KBM-7 (cell line): ENCODE results near the gene DST.

Source experiments
- DNase-seq: peaks from one replicate; pipeline ENCODE4 v3.0.0-alpha.2; 2015
- in situ Hi-C: fragments of 300-500 bp; cut with MboI; formaldehyde crosslinking; loops from 2 replicates; pipeline ENCODE4 v1.14.3; 2020; ENCODE audit warnings: low sequenced_read_pairs, low pct_unique_long_range_greater_than_20kb, mixed read lengths

The DST gene

DNA sequence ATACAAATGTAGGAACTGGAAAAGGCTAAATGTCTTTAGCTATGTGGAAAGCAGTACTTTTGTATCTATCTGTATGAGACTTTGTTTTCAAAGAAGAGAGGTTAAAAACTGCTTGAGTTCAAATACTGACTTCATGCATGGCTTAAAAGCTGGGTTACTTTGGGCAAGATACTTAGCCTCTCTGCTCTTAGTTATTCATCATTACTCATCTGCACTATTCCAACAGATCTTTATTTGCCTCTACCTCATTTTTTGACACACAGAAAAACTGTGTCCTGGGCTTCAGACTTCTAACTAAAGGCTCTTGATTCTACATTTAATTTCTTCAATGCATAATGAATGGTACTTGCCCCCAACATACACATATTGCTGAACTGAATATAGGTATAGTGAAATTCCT lies 114.8 kb downstream of the DST start:
- in situ Hi-C loops, result no loop called here
- no peak for DNase-seq

DNA sequence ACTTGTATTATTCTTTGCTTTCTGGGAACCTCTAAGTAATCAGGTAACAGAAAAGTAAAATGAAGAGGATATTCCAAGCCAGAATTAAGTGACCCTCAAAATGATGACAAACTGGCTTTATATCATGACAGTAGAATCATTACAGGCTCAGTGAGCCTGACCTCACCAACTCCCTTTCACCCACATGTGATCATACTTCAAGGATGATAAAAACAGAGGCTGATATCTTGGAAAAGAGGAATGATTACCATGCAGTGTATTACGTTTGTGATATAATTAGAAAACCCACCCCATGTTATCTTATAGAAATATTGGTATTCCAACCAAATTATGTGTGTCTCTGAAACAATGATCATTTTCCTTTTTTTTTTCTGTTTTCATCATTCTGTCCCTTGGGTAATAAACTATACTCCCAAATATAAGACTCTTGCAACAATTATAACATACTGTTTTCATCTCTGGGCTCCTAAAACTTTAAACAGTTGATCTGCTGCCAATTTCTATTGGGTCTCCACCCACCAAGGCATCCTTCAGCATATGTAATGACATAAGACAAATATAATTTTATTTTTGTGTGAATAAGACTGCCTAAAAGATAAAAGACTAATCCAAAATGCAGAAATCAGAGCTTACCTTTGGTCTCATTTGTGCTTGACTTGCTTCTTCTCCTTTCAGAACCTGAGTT lies 115.7 kb downstream of the DST start:
- DNase-seq, result no peak
- in situ Hi-C loops, result no loop called here

DNA sequence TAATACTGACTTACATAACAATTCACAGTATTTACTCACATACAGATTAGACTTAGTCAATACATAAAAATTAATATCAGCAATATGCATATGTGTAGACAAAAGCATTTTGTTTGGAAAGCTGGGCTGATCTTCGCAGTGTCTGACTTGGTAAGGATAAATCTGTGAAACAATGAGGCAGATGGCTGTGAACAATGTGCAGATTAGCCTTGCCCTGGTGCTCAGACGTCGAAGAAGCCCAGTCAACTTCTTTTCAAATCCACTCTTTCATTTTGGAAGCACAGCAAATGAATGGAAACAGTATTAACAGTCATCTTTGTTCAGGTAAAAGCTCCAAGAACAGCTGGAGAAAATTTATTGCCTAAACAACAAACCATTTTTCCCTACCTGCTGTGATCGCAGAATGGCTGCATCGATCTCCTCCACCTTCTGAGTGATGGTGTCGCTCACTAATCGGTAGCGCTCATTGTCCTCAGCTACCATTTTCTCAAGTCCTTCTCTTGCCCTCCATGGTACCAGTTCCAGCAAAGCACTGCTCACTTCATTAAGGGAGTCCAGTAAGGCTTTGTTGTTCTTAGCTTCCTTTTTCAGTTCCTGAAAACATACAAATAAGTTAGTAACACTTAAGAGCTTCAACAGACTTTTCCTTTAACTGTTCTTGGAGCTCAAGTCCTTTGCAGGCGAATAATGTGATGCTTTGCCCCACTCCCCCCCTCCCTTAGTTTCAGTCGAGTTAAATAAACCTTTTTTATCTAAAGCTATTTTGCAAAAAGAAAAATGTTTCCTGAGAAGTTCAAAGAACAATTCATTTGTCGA lies 116.5 kb downstream of the DST start:
- DNase-seq, result no peak
- in situ Hi-C loops, result no loop called here

DNA sequence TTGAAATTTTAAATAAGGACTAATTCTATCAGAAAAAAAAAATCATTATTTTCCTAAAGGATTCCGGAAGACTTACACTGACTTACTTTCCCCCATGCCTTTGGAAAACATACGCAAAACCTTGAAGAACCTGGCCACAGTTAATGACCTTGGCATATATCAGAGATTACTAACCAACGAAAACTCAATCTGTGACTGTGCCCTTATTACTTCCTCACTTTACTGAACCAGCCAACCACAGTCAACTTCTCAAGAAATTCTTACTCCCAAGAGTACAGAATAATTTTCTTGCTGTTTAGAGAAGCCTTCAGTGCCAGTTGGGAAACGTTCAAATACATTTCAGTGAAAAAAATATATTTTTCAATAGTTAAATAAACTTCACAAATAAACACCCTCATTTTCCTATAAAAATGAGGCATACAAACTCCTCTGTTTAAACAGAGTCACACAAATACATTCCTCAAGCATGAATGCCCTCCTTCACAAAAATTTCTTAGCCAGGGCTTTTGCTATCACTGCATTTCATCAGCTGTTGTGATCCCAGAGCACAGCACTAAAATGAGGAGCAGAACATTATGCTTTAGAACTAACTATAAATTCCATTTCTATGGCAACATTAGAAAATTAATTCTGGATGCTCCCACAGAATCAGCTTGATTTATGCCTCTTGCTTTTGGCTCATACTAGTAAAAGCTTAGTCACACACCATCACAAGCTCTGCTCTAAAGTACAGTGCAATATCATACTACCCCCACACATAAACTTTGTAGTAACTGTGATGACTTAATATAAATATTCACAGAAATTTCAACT lies 117.6 kb downstream of the DST start:
- DNase-seq, result no peak
- in situ Hi-C loops, result no loop called here

DNA sequence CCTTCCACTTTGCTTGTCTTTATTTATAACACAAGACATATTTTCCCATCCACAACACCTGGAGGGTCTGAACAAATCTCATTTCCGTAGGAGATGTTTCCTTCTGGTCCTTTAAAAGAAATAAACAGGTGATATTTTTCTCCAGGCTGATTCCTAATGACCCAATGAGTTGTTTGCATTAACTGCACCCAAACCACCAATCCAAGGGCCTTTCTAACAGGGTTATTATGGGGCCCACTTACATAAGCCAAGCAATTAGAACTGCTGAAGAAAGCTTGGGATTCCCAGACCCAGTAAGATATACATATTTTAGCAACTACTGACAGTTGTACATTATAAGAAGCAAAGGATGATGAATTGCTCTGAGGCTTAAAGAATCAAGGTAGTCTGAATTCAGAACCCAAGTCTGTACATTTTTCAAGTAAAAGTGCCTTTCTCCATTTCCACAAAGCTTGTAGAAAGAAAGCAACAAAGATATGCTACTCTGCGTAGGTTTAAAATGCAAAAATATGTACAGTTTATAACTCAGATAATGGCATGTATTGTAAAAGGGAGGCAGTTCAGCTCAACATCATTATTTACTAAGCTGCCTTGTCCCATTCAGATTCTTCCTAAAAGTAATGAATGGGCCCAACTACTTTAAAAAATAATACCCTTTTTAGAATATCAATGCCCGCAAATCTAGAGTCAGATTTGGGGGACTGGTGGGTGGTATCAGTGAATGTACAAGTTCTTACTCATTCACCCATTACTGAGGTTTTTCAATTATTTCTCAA lies 120.0 kb downstream of the DST start:
- DNase-seq, result no peak
- in situ Hi-C loops, result no loop called here

DNA sequence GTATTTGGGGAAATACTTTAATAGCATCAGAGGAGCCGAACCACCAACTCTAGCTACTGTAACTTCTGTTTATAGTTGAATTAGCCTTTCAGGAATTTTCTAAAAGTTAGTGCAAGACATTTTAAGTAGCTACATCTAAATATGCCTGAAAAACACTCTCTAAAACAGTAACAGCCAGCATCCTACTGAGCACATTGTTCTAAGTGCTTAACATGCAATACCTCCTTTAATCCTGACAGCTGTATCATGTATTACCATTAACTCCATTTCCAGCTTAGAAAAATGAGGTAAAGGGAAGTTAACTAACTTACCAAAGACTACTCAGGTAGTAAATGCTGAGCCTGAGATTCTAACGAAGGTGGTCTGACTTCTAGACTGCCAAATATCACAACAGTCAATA lies 120.7 kb downstream of the DST start:
- DNase-seq, result no peak
- in situ Hi-C loops, result no loop called here

DNA sequence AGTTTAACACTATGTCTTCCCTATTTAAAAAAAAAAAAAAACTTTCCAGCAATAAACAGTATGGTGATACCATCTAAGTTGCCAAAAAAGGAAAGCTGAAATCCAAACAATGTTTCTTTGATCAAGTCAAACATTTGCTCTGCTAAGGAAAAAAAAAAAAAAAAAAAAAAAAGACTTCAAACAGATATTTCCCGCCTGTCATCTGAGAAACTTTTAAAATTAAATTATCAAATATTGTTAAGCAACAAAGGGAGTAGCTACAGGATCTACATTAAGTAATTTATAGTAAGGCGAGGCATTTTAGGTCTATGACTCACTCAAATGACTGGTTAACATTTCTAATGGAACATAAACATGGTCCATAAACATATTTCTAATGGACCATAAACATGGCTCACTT lies 121.2 kb downstream of the DST start:
- in situ Hi-C loops, result no loop called here
- DNase-seq, result no peak

DNA sequence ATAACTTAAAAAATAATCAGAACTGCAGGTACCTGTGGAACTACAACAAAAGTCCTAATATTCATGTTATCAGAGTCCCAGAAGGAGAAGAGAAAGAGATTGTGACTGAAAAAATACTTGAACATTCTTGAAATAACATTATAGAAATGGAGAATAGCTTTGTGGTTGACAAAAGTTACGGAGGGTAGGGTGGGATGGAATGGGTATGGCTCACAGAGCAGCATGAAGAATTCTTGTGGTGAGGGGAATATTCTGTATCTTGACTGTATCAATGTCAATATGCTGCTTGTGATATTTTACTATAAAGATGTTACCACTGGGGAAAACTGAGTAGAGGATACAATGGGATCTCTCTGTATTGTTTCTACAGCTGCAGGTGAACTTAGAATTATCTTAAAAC lies 122.5 kb downstream of the DST start:
- DNase-seq, result no peak
- in situ Hi-C loops, result no loop called here

DNA sequence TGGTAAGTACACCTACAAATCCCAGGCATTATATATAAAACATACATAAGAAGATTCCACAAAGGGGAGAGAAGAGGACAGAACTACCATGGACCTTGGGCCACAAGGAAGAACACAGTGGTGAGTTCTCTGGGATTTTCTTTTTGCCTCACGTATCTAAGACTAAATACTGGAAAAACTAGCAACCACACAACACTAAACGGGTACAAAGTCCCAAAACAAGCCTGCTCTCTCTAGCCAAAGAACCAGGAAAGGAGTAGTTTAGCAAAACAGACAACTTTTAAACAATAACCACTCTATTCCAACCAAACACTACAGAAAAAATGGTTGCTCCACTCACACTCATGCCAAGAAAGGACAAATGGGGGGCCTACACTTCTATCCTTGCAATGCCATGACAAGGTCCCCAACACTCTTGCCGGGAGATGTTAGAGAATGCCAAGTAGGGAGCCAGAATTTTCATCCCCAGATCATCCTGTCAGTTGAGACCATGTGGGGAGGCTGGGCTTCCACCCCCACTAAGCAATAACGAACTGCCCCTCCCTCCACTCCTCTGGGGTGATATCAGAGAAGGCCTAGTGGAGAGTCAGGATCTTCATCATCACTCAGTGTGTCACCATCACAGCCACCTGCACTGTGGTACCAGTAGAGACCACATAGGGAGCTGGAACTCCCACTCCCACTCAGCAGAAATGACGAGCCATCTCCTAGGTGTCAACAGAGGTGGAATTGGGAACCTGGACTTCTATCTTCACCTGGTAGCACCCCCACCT lies 123.5 kb downstream of the DST start:
- no peak for DNase-seq
- in situ Hi-C loops, result no loop called here

DNA sequence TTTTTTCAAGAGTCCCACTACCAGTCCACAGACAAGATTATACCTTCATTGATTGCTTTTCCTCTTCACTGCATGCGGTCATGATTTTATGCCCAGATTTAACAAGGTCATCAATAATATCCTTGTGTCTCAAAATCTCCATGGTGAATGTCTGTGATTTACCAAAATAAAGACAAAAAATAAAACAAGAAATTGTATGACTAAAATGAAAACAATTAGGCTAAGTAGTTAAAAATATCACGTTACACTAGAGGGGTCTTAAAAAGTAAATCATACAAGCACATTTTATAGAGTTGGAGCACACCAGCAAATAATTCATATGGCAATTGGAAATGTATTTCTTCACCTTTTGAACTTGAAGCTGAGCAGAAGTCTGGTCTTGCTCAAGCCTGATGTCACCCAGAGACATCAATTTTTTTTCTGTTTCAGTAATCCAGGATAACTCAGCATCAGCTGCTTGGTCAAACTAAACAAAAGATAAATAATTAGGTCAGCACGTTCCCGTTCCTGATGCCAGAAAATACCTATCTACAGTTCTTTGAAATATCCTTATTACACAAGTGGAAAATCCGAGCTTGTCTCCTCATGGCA lies 125.4 kb downstream of the DST start:
- in situ Hi-C loops, result no loop called here
- no peak for DNase-seq

DNA sequence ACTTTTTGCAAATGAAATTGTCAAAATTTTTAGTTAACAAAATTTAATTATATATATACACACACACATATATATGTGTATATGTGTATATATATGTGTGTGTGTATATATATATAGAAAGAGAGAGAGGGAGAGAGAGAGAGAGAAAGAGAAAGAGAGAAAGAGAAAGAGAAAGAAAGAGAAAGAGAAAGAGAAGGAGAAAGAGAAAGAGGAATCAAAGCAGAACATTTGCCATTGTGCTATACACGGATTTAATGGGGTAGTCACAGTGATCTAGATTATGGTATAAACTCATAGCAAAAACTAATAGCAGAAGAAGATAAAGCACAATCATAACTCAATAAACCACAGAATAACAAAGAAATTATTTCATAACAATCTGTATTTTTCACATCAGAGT lies 126.7 kb downstream of the DST start:
- in situ Hi-C loops, result no loop called here

DNA sequence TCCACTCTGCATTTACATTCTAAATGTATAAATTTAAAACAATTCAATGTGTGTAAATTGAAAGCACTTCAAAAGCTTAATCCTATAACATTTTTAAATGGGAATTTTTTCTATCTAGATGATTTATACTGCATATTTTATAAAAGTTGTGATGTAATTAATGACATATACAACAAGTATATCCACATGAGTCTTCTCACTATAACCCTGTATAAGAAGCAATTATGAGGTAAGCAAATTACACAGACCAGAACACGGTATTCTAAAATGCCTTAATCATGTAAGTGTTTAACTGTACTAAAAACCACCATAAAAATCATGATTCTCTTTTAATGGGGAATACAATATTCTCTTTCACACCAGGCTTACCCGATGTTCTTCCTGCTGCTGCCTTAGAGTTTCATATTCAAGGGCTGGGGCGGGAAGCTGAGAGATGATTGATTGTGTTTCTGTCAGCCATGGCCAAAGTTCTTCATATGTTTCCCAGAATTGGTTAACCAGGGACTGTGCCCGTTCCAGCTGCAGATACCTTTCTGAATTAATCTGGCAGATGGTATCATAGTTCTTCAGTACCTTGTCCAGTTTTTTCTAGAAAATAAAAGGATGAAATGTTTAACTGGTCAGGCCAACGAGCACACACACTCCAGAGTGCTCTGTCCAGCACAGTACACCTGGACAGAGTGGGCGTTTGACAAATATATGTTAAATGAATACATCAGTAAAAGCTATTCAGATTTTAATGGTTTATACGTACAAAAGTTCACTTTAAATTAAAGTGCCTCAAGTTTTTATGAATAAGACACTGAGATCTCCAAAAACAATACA lies 127.4 kb downstream of the DST start:
- no peak for DNase-seq
- in situ Hi-C loops, result no loop called here

More for the DNA sequence above, 126.7 kb downstream of the DST start:
- DNase-seq, result no peak

DNA sequence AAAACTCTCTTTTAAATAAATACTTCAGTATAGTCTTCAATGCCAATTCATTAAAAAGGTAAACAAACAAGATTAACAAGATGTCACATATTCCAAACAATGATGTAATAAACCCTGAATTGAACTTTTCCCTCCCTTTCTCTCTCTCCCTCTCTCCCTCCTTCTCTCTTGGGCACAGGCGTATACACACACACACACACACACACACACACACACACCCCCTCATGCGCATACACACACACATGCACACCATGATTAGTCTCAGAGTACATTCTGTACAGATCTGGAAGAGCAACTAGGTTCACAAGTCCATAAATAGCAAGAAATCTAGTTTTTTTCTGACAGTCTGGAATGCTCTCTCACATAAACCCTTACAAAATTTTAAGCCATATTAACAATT lies 128.3 kb downstream of the DST start:
- DNase-seq, result no peak
- in situ Hi-C loops, result no loop called here

DNA sequence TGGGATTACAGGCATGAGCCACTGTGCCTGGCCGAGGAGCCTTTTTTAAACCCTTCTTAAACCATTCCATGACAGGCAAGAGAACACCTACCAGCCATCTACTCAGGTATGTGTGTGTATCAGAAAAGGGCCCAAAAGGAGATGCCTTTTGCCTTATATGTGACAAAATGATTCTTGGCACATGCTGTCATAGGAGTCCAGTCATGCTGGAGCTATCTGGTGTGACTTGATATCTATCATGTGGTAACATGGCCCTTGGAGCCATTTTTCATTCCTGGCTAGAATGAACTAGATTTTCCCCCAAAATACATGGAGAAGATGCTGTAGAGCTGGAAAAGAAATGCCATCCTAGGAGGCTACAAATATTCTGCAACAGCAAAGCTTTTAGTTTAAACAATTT lies 129.1 kb downstream of the DST start:
- in situ Hi-C loops, result no loop called here
- no peak for DNase-seq

DNA sequence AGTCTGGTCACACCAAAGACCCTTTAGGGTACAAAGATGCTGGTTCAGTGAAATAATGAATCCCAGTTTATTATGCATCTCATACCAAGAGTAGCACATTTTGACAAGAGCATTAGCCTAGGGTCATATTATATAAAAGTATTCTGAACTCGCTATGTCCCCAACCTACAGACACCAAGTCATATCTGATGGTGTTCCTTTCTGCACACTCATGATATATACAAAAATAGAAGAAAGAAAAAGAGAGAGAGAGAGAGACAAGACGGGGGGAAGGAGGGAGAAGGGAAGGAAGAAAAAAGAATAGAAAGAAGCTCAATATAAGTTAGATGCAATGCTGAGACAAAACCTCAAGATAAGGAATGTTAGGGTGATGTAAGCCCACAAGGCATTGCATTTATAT lies 131.1 kb downstream of the DST start:
- no peak for DNase-seq
- in situ Hi-C loops, result no loop called here

DNA sequence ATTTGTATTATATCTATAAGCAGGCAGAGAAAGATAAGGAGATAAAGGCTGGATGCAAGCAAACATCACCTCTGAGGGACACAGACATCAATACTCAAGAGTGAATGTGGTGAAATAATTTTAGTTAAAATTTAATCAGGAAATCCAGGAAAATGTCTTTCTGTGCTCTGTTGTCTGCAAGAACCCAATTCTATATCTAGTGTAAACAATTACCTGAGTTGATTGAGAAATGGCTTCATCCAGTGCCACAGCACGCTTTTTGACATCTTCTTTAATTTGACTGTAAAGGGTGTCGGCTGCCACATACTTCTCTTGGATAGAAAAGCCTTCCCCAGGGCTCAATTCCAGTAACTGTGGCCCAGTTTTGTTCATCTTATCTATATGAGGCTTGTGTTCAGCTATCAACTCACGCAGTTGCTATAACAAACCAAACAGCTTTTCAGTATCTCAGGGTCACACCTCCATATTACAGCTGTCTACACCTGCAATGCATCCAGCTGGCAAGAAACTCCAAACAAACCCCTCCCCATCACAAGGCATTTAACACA lies 131.6 kb downstream of the DST start:
- in situ Hi-C loops, result no loop called here
- DNase-seq, result no peak

DNA sequence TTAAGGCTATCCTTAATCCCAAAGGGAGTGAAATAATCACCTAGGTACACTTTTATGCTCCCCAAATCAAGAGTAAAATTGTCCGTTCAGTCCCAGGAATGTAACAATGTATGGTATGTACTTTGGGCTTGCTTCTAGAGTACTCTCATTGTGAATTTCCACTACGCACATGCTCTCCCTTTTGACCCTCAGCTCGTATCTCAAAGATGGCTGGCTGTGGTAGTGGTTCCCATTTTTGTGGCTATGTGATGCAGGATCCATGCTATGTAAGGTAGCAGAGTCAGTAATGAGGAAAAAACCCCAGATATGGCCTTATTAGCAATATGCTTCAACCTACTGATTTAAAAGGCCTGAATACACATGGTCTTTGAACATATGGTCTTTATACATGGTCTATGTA lies 133.7 kb downstream of the DST start:
- DNase-seq, result no peak
- in situ Hi-C loops, result no loop called here
